Hematopoietic multipotent progenitor cell treated with erythropoietin and hydrocortisone succinate and interleukin-3 and kit ligand, for 4 days (in vitro differentiated cells): Measurements from ENCODE around the gene PPM1G.

Experiments used
- DNase-seq: peaks from one replicate; pipeline ENCODE4 v3.0.0-alpha.2; 2015

The PPM1G gene

GRCh38 chr2:27412419-27413152 is 3.2 kb upstream of the PPM1G start:
- DNase-seq, result no peak

- peak; percentile 65 for DNase-seq
Measured at GRCh38 chr2:27408601-27409320, 630 bp downstream of the PPM1G start.

- DNase-seq, result peak; percentile 59
Measured at GRCh38 chr2:27407798-27408491, 1.4 kb downstream of the PPM1G start.

- DNase-seq, result no peak
Measured at GRCh38 chr2:27400348-27401135, 8.8 kb downstream of the PPM1G start.

- DNase-seq, result no peak
Measured at GRCh38 chr2:27398962-27399361, 10.4 kb downstream of the PPM1G start.

GRCh38 chr2:27393225-27393624 is 16.2 kb downstream of the PPM1G start:
- DNase-seq, result no peak

- DNase-seq, result no peak
Measured at GRCh38 chr2:27390822-27391679, 18.3 kb downstream of the PPM1G start.

- DNase-seq, result no peak
Measured at GRCh38 chr2:27381577-27382181, 27.7 kb downstream of the PPM1G start.

GRCh38 chr2:27380626-27381545 is 28.5 kb downstream of the PPM1G start, which contains the start of gene ZNF513:
Gene ZNF513, minus strand, starts transcription at chr2:27380734. Its CDS starts 208 bp downstream, at chr2:27380526.
- peak; percentile 98 for DNase-seq

GRCh38 chr2:27379836-27380625 is 29.4 kb downstream of the PPM1G start:
- peak; percentile 60 for DNase-seq

GRCh38 chr2:27379383-27379835 is 30.0 kb downstream of the PPM1G start:
- DNase-seq, result no peak

GRCh38 chr2:27378809-27379290 is 30.5 kb downstream of the PPM1G start:
- DNase-seq, result no peak

GRCh38 chr2:27378096-27378808 is 31.1 kb downstream of the PPM1G start:
- peak; percentile 56 for DNase-seq

- no peak for DNase-seq
Measured at GRCh38 chr2:27377618-27378095, 31.7 kb downstream of the PPM1G start.

- DNase-seq, result no peak
Measured at GRCh38 chr2:27376866-27377617, 32.3 kb downstream of the PPM1G start.

GRCh38 chr2:27376151-27376865 is 33.1 kb downstream of the PPM1G start:
- DNase-seq, result no peak
